Smooth muscle cell (in vitro differentiated cells): ENCODE data around the gene ABRACL. TPM values are rescaled to one million over a fixed set of nuclear protein-coding genes. Genes with fewer than 3 reads are reported as not detected.
A peak's percentile ranks its signal among the peaks of the same experiment; 100 is the strongest.
"Not testable (repeated sequence)": the region's sequence is repeated elsewhere in the genome, so short reads cannot be mapped to it uniquely, and the experiment has no call there.

Experiments
- DNase-seq: peaks from one replicate; lab custom pipeline; 2025; ENCODE audit not compliant: unreplicated experiment; lab: John Stamatoyannopoulos, UW
- H2AFZ ChIP-seq: fragments of 200-600 bp; sonication (generic); 2 replicates; pipeline ENCODE4 v1.6.0; 2016; ENCODE audit warnings: antibody characterized with exemption, low read depth, mild to moderate bottlenecking
- H3F3A ChIP-seq: fragments of 200-600 bp; sonication (generic); 2 replicates; pipeline ENCODE4 v1.6.0; 2017; ENCODE audit warnings: antibody characterized with exemption, low read depth
- H3K27ac ChIP-seq: fragments of 200-600 bp; sonication (generic); 2 replicates; pipeline ENCODE4 v1.5.1; 2016; ENCODE audit warnings: low read depth, mild to moderate bottlenecking
- H3K27me3 ChIP-seq: fragments of 200-600 bp; sonication (generic); 2 replicates; pipeline ENCODE4 v1.6.1; 2016; ENCODE audit warnings: low read depth, mild to moderate bottlenecking
- H3K36me3 ChIP-seq: fragments of 200-600 bp; sonication (generic); 2 replicates; pipeline ENCODE4 v1.5.1; 2016; ENCODE audit warnings: low read depth
- H3K4me1 ChIP-seq: fragments of 200-600 bp; sonication (generic); 2 replicates; pipeline ENCODE4 v1.5.1; 2016; ENCODE audit warnings: low read depth
- H3K4me2 ChIP-seq: fragments of 200-600 bp; sonication (generic); 2 replicates; pipeline ENCODE4 v1.6.0; 2016; ENCODE audit warnings: mild to moderate bottlenecking
- H3K4me3 ChIP-seq: fragments of 200-600 bp; sonication (generic); 2 replicates; pipeline ENCODE4 v1.5.1; 2016; ENCODE audit warnings: mild to moderate bottlenecking
- H3K79me2 ChIP-seq: fragments of 200-600 bp; sonication (generic); 2 replicates; pipeline ENCODE4 v1.6.0; 2016; ENCODE audit warnings: low read depth, mild to moderate bottlenecking
- H3K9ac ChIP-seq: fragments of 200-600 bp; sonication (generic); 2 replicates; pipeline ENCODE4 v1.6.0; 2016; ENCODE audit warnings: low read depth
- H3K9me3 ChIP-seq: fragments of 200-600 bp; sonication (generic); replicated peaks from 2 replicates; pipeline ENCODE4 v1.5.1; 2016; ENCODE audit warnings: low read depth
- H4K20me1 ChIP-seq: fragments of 200-600 bp; sonication (generic); 2 replicates; pipeline ENCODE4 v1.6.0; 2016; ENCODE audit warnings: low read depth
- WGBS: methylation state at CpG from one replicate; pipeline ENCODE4 v1.1.7; 2016; ENCODE audit warnings: low lambda C conversion rate; 5-methylcytosine and 5-hydroxymethylcytosine counted together
- polyA plus RNA-seq: library from polyadenylated mRNA; unstranded; fragments of >200 nt; fragmentation: Nextera tagmentation; extraction: Ambion mirVana; gene quantifications from 2 replicates; pipeline ENCODE4 v1.2.1, GENCODE V29; 2016
- total RNA-seq: library from RNA; depleted of rRNA; stranded (reverse); fragments of >200 nt; gene quantifications from 2 replicates; pipeline ENCODE4 v1.2.3, GENCODE V29; 2014
- TF ChIP-seq, protein P1 (sequence below): fragments of 200-600 bp; sonication (generic); IDR thresholded peaks from 2 replicates; pipeline ENCODE4 v1.5.1; 2017; ENCODE audit warnings: borderline replicate concordance, mild to moderate bottlenecking, antibody characterized with exemption; ENCODE audit not compliant: insufficient read depth, poor library complexity, severe bottlenecking

ABRACL gene
- total and polyA plus RNA-seq, 2 experiments from 2014 or later = 40.3 to 47.9 TPM

DNA sequence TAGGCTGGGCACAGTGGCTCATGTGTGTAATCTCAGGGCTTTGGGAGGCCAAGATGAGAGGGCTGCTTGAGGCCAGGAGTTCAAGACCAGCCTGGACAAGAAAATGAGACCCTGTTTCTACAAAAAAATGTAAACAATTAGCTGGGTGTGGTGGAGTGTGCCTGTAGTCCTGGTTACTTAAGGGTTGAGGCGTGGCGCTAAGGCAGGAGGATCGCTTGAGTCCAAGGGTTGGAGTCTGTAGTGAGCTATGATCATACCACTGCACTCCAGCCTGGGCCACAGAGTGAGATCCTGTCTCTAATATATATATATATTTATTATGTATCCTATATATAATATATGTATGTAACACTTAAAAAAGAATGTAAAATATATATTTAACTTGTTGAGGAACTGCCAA lies 7.9 kb upstream of the ABRACL start:
- TF ChIP-seq, protein P1, sequence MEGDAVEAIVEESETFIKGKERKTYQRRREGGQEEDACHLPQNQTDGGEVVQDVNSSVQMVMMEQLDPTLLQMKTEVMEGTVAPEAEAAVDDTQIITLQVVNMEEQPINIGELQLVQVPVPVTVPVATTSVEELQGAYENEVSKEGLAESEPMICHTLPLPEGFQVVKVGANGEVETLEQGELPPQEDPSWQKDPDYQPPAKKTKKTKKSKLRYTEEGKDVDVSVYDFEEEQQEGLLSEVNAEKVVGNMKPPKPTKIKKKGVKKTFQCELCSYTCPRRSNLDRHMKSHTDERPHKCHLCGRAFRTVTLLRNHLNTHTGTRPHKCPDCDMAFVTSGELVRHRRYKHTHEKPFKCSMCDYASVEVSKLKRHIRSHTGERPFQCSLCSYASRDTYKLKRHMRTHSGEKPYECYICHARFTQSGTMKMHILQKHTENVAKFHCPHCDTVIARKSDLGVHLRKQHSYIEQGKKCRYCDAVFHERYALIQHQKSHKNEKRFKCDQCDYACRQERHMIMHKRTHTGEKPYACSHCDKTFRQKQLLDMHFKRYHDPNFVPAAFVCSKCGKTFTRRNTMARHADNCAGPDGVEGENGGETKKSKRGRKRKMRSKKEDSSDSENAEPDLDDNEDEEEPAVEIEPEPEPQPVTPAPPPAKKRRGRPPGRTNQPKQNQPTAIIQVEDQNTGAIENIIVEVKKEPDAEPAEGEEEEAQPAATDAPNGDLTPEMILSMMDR = no peak
- H3F3A ChIP-seq = no peaks in the 10 kb centered on the region
- no peaks in the 10 kb centered on the region for H3K36me3 ChIP-seq
- H3K9me3 ChIP-seq = no peaks in the 10 kb centered on the region
- H3K27me3 ChIP-seq = no peaks in the 10 kb centered on the region
- H4K20me1 ChIP-seq = no peaks in the 10 kb centered on the region
- H3K27ac ChIP-seq = no peak overlapping the region
- H3K4me1 ChIP-seq = peaks cover 14% of the 10 kb centered on the region
- 91% methylated on average over 3 of the region's 3 CpGs for WGBS
- H3K4me2 ChIP-seq = no peak overlapping the region
- H2AFZ ChIP-seq = no peak overlapping the region
- DNase-seq = no peak
- H3K9ac ChIP-seq = no peak overlapping the region
- no peak overlapping the region for H3K4me3 ChIP-seq
- H3K79me2 ChIP-seq = no peaks in the 10 kb centered on the region

GRCh38 chr6:139025416-139025815 lies 3.1 kb upstream of the ABRACL start:
- H3K9me3 ChIP-seq, H3K9ac ChIP-seq, DNase-seq, H3F3A ChIP-seq, H3K27me3 ChIP-seq, H3K4me3 ChIP-seq, H2AFZ ChIP-seq, H3K27ac ChIP-seq, H3K4me2 ChIP-seq, H3K36me3 ChIP-seq, H4K20me1 ChIP-seq: not testable (repeated sequence)
- WGBS = 100% methylated on average over 3 of the region's 3 CpGs
- Histone ChIP-seq H3K79me2 (peaks cover 16% of the 10 kb centered on the region), H3K4me1 (peaks cover 20% of the 10 kb centered on the region)

GRCh38 chr6:139027620-139028182 lies 844 bp upstream of the ABRACL start:
- Histone ChIP-seq H3F3A (no peaks in the 10 kb centered on the region), H3K9ac (peak overlapping the region; percentile 76), H3K79me2 (peaks cover 30% of the 10 kb centered on the region), H3K4me1 (peaks cover 26% of the 10 kb centered on the region), H3K27ac (peak overlapping the region; percentile 27), H3K4me2 (peak overlapping the region; percentile 95), H2AFZ (peak overlapping the region; percentile 90), H3K27me3 (no peaks in the 10 kb centered on the region), H3K9me3 (no peaks in the 10 kb centered on the region), H3K4me3 (peak overlapping the region; percentile 82), H3K36me3 (no peaks in the 10 kb centered on the region), H4K20me1 (peaks cover 17% of the 10 kb centered on the region)
- TF ChIP-seq, protein P1 = no peak
- DNase-seq = no peak
- 8% methylated on average over 10 of the region's 10 CpGs for WGBS

- H4K20me1 ChIP-seq = peaks cover 20% of the 10 kb centered on the region
- peak overlapping the region; percentile 82 for H3K4me3 ChIP-seq
- TF ChIP-seq, protein P1 = no peak
- no peaks in the 10 kb centered on the region for H3K27me3 ChIP-seq
- 3% methylated on average over 14 of the region's 14 CpGs for WGBS
- H3K4me2 ChIP-seq = peak overlapping the region; percentile 95
- H3K36me3 ChIP-seq = no peaks in the 10 kb centered on the region
- peaks cover 34% of the 10 kb centered on the region for H3K79me2 ChIP-seq
- H3K9ac ChIP-seq = peak overlapping the region; percentile 76
- H3K4me1 ChIP-seq = peaks cover 26% of the 10 kb centered on the region
- no peak for DNase-seq
- peak overlapping the region; percentile 90 for H2AFZ ChIP-seq
- H3F3A ChIP-seq = no peaks in the 10 kb centered on the region
- H3K27ac ChIP-seq = peak overlapping the region; percentile 27
- no peaks in the 10 kb centered on the region for H3K9me3 ChIP-seq
Observed at GRCh38 chr6:139028215-139028657, 309 bp upstream of the ABRACL start.
